ENCODE results near the gene ATP10B.

ATP10B gene

DNA sequence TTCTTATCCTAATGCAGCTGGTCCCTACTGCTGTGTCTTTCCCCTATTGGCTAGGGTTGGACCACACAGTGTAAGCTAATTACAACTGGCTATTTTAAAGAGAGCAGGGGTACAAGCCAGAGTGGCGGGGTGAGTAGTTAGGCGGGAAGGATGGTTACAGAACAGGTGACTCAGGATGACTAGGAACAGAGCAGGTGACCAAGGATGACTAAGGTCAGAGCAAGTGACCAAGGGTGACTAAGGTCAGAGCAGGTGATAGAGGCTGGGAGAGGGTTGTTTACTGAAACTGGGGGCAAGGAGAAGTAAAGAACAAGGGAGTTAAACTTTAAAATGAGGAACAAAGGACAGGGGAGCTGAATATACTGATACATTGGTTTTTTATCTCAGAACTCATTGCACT lies 304.9 kb downstream of the ATP10B start:
- DNase-seq, result no peak

DNA sequence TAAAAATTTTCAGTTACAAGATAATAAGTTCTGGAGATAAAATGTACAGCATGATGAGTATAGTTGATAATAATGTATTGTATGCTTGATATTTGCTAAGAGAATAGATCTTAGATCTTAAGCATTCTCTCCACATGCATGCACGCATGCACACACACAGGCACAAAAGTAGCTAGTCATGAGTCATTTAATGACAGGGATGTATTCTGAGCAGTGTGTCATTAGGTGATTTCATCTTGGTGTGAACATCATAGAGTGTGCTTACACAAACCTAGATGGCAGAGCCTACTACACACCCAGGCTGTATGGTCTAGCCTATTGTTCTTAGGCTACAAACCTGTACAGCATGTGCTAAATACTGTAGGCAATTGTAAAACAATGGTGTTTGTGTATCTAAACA lies 306.2 kb downstream of the ATP10B start:
- no peak for DNase-seq

DNA sequence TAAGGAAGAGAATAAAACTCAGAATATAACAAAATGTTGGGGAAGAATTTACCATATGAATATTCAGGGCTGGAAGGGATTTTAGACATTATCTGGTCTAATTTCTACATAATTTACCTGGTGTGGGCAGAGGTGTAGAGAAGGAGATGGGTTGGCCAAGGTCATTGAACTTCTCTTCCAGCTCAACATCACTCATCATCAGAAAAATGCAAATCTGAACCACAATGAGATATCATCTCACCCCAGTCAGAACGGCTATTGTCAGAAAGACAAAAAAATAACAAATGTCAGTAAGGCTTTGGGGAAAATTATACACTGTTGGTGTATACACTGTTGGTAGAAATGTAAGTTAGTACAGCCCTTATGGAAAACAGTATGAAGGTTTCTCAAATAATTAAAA lies 308.6 kb downstream of the ATP10B start:
- DNase-seq, result no peak

DNA sequence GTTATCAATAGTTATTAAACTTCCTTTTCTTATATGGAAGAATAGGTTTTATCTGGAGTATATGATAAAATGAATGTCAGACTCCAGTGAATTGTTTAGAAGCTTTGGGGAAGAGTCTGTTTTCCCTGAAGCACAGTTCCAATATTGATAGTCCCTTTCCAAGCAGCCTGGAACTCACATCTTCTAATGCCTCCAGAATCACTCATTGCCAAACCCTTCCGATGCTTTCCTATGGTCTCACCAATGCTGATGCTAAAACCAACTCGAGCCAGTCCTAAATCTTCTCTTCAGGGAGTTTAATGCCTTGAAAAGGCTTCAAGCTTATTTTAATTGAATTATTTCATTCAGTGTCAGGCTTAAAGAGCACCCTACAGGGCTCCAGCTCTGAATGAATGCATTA lies 309.2 kb downstream of the ATP10B start:
- DNase-seq, result no peak

DNA sequence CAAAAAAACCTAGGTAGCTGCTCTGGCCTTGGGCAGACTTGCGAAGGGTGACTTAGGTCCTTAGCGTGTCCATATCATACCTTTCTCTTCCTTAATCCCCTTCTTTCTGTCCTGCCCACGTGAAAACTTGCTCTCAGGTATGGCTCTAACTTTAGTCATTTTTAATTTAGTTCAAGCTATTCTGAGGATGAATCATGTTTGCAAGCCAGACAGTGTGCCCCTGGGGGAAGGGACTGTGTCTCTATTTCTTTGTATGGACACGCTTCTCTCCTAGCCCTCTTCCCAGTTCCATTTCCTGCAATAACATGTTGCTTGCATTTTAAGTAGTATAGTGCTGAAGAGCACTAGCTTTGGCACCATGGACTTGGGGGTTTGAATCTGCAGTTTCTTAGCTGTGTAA lies 309.7 kb downstream of the ATP10B start:
- no peak for DNase-seq

DNA sequence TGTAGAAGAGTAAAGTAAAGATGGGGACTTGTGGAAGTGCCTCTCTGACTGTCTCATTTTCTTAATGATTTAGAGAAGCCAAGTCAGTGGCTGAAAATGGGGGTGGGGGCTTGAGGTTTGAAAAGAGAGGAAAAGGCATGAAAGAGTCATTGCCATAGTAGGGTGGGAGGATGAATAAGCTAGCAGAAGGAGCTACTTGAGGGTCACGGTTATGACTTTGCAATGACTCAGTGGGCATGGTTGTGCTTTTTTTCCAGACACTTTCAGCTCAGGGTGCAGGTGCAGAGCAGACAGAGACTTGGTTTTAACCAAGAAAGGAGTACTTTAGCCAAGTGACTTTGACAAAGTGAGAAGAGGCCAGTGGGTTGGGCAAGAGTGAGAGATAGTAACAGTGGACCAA lies 312.6 kb downstream of the ATP10B start:
- DNase-seq, result peak; percentile 57 to 72

DNA sequence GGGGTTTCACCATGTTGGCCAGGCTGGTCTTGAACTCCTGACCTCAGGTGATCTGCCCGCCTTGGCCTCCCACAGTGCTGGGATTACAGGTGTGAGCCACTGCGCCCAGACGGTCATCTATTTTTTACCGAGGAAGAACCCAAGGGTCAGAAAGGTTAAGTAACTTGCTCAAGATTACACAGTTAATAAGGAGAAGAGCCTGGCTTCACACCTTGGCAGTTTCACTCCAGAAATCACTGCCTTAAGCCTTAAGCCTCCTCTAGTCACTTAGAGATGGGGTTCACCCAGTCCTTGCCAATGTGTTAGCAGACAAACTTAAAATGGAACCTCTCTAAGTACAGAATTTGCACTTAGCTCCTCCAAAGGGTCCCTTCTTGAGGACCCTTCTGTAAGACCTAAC lies 314.1 kb downstream of the ATP10B start:
- DNase-seq, result no peak

DNA sequence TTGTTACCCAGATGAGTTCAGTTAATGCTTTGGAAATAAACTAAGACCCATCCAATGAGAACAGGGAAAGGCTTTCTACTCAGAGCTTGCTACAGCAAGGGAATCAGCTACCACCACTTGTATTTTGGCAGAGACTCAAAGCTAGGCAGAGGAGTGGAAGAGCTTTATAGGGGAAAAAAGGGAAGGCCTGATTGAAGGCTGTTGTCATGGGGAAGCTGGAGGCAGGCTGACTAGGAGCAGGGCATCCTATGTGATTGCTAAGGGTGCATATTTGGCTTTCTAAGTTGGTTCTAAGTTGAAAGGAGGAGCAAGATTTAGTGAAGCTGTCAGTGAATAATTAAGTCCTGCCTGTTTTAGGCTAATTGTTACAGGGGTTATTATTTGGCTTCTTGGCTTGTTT lies 314.9 kb downstream of the ATP10B start:
- no peak for DNase-seq

DNA sequence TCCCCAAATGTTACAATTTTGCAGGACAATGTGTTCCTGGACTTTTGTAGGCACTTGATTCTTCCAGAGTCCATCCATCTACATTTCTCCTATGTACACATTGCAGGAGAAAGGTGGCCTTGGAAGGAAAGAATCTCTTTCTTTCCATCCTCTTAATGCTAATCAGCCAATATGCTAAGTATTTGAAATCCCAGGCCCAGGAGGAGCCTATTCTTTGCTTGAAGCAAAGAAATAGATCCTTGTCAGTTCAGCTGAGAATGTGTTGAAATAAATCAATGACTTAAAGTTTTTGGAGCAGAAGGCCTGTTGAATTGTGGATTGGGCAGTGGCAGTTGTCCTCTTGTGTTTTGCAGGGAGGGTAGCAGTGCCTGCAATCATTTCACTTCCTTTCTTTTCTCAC lies 317.1 kb downstream of the ATP10B start:
- DNase-seq, result no peak

DNA sequence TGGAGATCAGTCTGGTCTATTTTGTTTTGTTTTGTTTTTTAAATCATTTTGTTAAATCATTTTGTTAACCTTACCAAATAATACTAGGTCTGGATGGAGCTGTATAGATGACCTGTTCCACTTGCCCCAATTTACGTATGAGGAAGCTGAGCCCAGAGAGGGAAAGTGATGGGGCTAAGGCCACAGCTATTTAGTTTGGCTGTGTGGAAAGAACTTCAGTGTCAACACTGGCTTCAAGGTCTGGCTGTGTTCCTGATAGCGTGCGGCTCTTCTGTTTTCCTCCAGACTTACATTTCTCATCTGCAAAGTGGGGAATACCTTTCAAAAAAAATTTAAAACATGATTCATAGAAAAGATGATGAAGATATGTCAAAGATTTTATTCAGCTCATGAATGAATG lies 317.9 kb downstream of the ATP10B start:
- DNase-seq, result no peak

DNA sequence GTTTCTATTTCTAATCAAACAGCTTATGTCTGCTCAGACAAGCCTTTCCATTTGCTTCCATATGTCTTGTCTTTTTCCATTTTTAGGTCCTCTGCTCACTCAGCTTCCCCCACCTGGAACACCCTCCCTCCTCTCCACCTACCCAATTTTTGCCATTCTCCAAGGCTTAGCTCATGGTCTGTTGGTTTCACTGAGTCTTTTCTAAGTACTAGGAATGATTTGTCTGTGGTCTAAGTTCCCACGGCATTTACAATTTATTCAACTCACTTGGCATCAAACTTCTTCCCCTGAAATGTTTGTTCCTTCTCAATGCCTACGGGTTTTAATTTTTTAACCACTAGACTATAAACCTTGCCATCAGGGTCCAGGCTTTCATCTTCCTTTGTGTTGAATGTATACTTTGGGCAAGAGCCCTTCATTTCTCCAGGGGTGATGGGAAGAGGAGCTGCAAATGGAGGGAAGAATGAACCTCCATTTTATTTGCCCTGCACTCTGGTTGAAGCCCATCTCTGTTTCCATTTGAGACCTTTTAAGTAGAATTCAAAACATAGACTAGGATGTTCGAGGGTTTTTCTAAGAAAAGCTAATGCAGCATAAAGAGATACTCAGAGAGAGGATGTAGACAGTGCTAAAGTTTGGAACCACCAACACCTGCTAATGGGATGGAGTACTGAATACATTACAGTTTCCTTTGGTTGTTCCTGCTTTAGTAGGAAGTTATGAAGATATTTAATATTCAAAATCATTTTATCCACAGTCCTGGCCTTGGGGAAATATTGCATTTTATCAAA lies 326.3 kb downstream of the ATP10B start:
- no peak for DNase-seq

DNA sequence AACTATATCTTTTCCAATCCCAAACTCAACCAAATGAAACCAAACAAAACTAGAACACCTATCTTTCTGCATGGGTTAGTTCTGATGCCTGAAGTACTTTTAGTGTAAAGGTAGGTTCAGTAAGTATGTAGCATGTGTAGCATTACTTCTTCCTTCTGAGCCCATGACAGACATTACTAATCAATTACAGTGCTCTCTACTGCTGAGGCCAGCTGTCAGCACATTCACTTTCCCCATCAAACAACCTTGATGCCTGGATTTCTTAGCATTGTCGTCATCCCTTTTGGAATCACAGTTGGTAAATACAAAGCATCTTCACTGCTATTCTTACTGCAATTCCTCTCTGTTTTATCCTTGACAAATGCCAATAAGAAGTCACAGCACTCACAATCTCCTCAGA lies 327.2 kb downstream of the ATP10B start:
- no peak for DNase-seq

DNA sequence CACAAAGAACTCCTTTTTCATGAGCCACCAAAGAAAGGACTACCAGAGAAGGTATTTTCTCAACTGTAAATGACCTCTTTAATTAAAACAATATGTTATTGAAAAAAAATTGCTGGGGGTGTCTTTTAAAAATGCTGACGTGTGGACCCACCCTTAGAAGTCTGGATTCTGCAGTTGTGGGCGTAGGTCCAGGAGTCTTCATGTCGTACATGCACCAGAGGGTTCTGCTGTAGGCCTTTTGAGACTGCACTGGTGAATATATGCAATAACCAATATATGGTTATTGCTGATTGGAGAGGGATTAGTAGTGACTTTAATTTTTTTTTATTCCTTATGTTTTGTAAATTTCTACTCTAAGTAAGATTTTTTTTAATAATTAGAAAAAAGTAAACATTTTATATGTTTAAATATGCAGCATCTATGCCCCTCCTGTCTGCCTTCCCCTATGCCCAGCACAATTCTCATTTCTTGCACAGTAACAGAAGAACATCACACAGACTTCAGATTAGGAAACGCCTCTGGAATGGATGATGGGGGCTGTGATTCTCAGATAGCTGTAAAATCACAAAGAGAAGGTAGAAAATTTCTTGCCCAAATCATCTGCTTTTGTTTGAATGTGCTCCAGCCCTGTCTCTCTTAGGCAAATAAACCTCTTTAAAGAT lies 328.4 kb downstream of the ATP10B start:
- no peak for DNase-seq

DNA sequence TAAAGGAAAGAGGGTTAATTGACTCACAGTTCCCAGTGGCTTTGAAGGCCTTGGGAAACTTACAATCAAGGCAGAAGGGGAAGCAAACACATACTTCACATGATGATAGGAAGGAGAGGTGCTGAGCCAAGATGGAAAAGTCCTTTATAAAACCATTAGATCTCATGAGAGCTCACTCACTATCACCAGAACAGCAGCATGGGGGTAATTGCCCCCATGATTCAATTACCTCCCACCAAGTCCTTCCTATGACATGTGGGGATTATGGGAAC lies 330.7 kb downstream of the ATP10B start:
- DNase-seq, result no peak

DNA sequence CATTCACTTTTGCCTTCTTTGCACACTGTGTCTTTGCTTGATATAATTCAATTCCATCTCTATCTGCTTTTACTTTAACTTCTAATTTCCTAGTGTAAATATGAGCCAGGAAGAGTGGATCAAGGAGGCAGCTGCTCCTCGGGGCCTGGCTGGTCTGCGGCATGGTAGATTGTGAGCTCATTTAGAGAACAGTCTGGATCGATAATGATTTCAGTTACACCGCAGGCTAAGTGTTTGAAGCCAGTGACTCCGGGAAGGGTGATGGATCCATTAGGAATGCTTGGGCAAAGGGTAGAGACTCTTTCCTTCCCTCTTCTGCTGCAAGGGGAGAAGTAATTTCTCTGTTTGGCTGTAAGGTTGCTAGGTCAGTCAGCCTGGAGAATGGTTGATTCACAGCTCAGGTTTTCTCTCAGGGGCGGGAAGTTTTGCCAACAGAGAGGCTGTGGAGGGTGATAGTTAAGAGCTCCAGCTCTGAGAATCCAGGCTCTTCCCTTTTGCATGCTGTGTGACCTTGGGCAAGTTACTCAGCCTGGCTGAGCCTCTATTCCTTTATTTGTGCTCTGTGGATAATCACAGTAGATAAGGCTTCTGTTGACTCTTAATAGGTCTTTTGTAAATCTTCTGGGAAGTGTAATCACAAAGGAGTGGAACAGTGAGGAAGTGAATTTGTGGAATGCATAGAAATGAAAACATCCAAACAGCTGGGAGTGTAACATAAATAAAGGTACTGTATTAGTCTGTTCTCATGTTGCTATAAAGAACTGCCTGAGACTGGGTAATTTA lies 331.2 kb downstream of the ATP10B start:
- DNase-seq, result no peak

DNA sequence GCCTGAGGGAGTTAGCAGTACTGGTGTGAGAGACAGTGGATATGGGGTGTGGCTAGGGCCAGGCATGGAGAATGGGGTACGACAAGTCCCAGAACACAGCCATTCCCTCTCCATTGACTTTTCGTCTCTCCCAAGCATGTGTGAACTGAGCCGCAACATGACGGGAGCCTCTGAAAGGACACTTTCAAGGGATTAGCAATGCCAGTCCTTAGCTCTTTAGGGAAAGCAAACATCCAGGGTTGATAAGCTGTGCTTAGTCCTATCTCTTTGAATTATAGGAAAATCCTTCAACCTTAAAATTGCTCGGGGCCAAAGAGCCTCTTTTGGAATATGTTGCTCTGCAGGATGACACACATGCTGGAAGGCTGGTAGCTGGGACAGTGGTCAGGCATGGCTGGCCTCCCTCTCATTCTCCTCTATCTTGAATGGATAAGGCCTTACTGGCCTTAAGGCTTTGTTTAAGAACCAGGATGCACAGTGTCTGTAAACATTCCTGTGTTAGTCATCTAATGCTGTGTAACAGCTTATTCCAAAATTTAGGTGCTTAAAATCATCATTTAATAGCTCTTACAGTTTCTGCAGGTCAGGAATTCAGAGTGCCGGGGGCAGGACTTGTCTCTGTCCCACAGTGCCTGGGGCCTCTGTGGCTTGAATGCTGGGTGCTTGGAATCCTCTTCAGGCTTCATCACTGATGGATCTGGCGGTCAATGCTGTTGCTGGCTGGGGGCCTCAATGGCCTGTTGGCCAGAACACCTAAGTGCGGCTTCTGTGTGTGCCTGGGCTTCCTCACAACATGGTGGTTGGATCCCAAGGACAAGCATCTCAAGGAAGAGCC lies 335.1 kb downstream of the ATP10B start:
- no peak for DNase-seq

DNA sequence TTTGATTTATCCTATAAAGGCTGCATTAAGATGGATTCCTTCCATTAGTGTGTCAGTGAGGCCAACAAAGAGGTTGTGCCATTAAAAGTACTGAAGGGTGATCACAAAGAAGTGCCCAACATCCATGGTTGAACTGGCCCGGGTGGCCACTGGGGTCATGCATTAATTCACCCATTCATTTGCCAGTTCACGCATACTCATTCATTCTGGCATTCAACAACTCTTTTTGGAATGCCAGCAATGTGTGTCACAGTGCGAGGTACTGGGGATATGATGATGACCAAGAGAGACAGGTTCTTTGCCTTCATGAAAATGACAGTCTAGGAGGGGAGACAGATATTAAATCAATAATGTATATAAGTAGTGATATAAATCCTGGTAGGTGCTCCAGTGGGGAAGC lies 337.1 kb downstream of the ATP10B start:
- no peak for DNase-seq

DNA sequence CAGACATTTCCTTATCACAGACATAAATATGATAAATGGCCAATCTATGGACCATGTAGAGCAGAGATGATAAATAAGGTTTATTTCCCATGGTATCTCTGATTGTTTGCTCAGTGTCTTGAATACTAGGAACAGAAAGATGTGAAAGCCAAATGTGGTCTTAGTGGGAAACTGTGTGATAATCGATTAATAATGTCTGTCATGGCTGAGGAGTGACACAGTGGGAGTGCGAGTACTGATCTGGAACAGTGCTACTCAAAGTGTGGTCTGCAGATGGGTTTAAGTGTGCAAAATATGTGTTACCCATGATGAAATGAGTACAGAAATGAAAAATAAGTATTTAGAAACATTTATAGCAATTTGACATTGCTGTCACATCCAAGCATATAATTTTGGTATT lies 337.8 kb downstream of the ATP10B start:
- no peak for DNase-seq

DNA sequence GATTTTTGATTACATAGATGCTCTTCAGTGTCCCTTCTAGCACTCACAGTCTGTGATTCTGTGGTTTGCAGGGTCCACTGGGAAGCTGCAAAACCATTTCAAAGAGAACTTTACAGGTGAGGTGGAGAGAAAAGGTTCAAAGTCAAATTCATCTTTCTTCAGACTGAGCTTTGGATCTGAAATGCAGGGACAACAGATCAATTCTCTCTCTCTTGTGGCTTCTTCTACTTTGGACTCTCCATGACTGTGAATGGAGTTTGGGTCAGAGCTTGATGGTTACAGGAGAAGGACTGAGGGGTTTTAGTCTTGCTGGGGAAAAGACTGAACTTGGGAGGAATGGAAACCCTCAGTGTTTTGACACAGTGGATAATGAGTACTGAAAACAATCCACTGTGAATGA lies 338.5 kb downstream of the ATP10B start:
- DNase-seq, result no peak
